Activated CD4-positive, alpha-beta T cell treated with anti-CD3 and anti-CD28 coated beads for 36 hours (primary cell): ENCODE measurements around the gene CASP3. TPM values are rescaled to one million over a fixed set of nuclear protein-coding genes. Genes with fewer than 3 reads are reported as not detected.
"Not testable (repeated sequence)": the region's sequence is repeated elsewhere in the genome, so short reads cannot be mapped to it uniquely, and the experiment has no call there.

Experiments
- ATAC-seq: fragments of 200-7000 bp; cut with Tn5 transposase; one replicate; pipeline ENCODE4 v1.10.0; 2021; ENCODE audit warnings: mild to moderate bottlenecking, moderate library complexity
- CTCF ChIA-PET: fragments of 350-600 bp; sonication (Branson Sonifier 250); formaldehyde crosslinking; loops from one replicate; lab custom pipeline; 2021; ENCODE audit warnings: antibody characterized with exemption; lab: Charles Lee
- POLR2A ChIA-PET: fragments of 350-600 bp; sonication (Branson Sonifier 250); formaldehyde crosslinking; loops from one replicate; lab custom pipeline; 2021; ENCODE audit warnings: antibody characterized with exemption, inconsistent platforms; lab: Charles Lee
- DNase-seq: peaks from one replicate; pipeline ENCODE4 v3.0.0-alpha.2; 2020
- H3K27ac Mint-ChIP-seq: one replicate; pipeline ENCODE4 v1.8.0; 2021; ENCODE audit warnings: mixed read lengths
- H3K27me3 Mint-ChIP-seq: one replicate; pipeline ENCODE4 v1.8.0; 2021; ENCODE audit warnings: mixed read lengths
- H3K36me3 Mint-ChIP-seq: one replicate; pipeline ENCODE4 v1.8.0; 2021; ENCODE audit warnings: low read depth, mixed read lengths
- H3K4me1 Mint-ChIP-seq: one replicate; pipeline ENCODE4 v1.8.0; 2021; ENCODE audit warnings: mixed read lengths
- H3K4me3 Mint-ChIP-seq: one replicate; pipeline ENCODE4 v1.8.0; 2021; ENCODE audit warnings: mild to moderate bottlenecking, moderate library complexity, mixed read lengths
- H3K9me3 Mint-ChIP-seq: one replicate; pipeline ENCODE4 v1.8.0; 2021; ENCODE audit warnings: low read depth, mixed read lengths
- intact Hi-C, 2 experiments: fragments of 100-400 bp; cut with DNase I in 1 of 2; cut with micrococcal nuclease in 1 of 2; formaldehyde crosslinking; loops; one replicate each; pipeline versions ENCODE4 v1.14.2 to v1.15.1; 2022 to 2024; cut with DNase I, micrococcal nuclease
- total RNA-seq, 2 experiments: library from RNA; stranded (reverse); gene quantifications; one replicate each; pipeline ENCODE4 v1.2.3, GENCODE V29; 2021

CASP3 gene
- total RNA-seq, 2 experiments from 2014 or later: 44.3 to 65.7 TPM

GRCh38 chr4:184662236-184662635 is 13.0 kb upstream of the CASP3 start:
- Mint-ChIP-seq H3K36me3 (peaks cover 20% of the 10 kb centered on the region), H3K4me1 (no peaks in the 10 kb centered on the region), H3K9me3 (no peaks in the 10 kb centered on the region), H3K27ac (no peak overlapping the region), H3K27me3 (no peaks in the 10 kb centered on the region), H3K4me3 (no peak overlapping the region)
- intact Hi-C loops: no loop called here
- DNase-seq: no peak
- no peak for ATAC-seq
- ChIA-PET CTCF (interaction anchor here (0.7 to 1.4 kb wide), 3 partner anchors 16 to 396 kb away, joined by 3 read pairs; no protein-coding TSS in a partner anchor), POLR2A (no interaction called here)

DNA sequence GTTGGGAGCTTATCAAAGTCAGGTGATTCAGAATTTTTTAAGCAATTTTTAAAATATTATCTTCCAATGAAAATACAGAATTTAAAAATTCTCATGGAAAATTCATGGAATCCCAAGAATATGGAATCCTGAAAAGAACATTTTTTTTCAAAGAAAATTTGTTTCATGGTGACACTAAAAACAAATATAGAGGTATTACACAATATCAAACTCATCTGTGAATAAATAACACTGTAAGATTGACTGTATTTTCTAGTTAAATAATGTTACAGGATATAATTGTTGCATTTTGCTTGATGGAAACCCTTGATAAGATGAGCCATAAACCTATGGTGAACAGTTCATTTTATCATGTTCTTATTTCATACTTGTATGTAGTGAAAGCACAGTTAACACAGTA is 11.7 kb upstream of the CASP3 start:
- Mint-ChIP-seq H3K27me3 (no peaks in the 10 kb centered on the region), H3K9me3 (no peaks in the 10 kb centered on the region), H3K36me3 (peaks cover 21% of the 10 kb centered on the region), H3K27ac (no peak overlapping the region), H3K4me3 (no peak overlapping the region), H3K4me1 (no peaks in the 10 kb centered on the region)
- ATAC-seq: no peak
- ChIA-PET CTCF (interaction anchor here (0.5 kb wide), 1 partner anchor 75 kb away, joined by 3 read pairs; no protein-coding TSS in a partner anchor), POLR2A (no interaction called here)
- no peak for DNase-seq
- intact Hi-C loops: no loop called here

GRCh38 chr4:184657820-184658219 is 8.6 kb upstream of the CASP3 start:
- H3K27me3 Mint-ChIP-seq, H3K4me3 Mint-ChIP-seq, ATAC-seq, DNase-seq, H3K9me3 Mint-ChIP-seq, intact Hi-C loops, POLR2A ChIA-PET, H3K27ac Mint-ChIP-seq, H3K4me1 Mint-ChIP-seq, CTCF ChIA-PET: not testable (repeated sequence)
- peaks cover 19% of the 10 kb centered on the region for H3K36me3 Mint-ChIP-seq

GRCh38 chr4:184657144-184657543 is 7.9 kb upstream of the CASP3 start:
- ChIA-PET POLR2A (no interaction called here), CTCF (interaction anchor here (0.6 kb wide), 1 partner anchor 439 kb away, joined by 3 read pairs; no protein-coding TSS in a partner anchor)
- H3K36me3 Mint-ChIP-seq: peaks cover 19% of the 10 kb centered on the region

GRCh38 chr4:184655889-184656869 is 6.9 kb upstream of the CASP3 start:
- Mint-ChIP-seq H3K27ac (no peak overlapping the region), H3K4me1 (peaks cover 6% of the 10 kb centered on the region), H3K9me3 (no peaks in the 10 kb centered on the region), H3K4me3 (no peak overlapping the region), H3K27me3 (no peaks in the 10 kb centered on the region), H3K36me3 (peaks cover 22% of the 10 kb centered on the region)
- DNase-seq (no peak), ATAC-seq (no peak)
- ChIA-PET CTCF (interaction anchor here (0.6 kb wide), 1 partner anchor 440 kb away, joined by 3 read pairs; no protein-coding TSS in a partner anchor), POLR2A (no interaction called here)
- intact Hi-C loops: no loop called here

More at GRCh38 chr4:184657144-184657543, 7.9 kb upstream of the CASP3 start:
- no peak overlapping the region for H3K27ac Mint-ChIP-seq
- no peaks in the 10 kb centered on the region for H3K27me3 Mint-ChIP-seq
- intact Hi-C loops: no loop called here
- no peaks in the 10 kb centered on the region for H3K9me3 Mint-ChIP-seq
- H3K4me3 Mint-ChIP-seq: no peak overlapping the region
- DNase-seq: no peak
- no peak for ATAC-seq
- peaks cover 1% of the 10 kb centered on the region for H3K4me1 Mint-ChIP-seq

DNA sequence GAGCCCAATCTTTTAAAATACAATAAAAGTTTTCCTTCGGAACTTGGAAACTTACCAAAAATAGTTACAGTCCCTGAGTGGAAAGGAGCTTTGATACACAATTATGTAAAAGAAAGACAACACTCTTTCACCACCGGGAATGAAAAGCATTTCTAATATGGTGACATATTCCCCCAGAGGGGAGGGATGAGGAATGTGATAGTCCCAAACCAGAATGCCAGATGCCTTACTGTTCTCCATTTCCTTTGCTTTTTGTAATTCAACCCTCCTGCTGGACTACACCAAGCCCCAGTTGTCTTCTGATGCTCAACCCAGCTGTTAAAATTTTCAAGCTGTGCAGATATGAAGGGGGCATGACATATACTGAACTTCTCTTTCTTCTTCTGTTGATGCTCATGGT is 4.4 kb upstream of the CASP3 start:
- H3K4me1 Mint-ChIP-seq: peaks cover 15% of the 10 kb centered on the region
- H3K4me3 Mint-ChIP-seq: no peak overlapping the region
- H3K27ac Mint-ChIP-seq: peak overlapping the region; percentile 1
- H3K27me3 Mint-ChIP-seq: no peaks in the 10 kb centered on the region
- POLR2A ChIA-PET: no interaction called here
- ATAC-seq: no peak
- no peak for DNase-seq
- peaks cover 18% of the 10 kb centered on the region for H3K36me3 Mint-ChIP-seq
- intact Hi-C loops: no loop called here
- H3K9me3 Mint-ChIP-seq: no peaks in the 10 kb centered on the region
- CTCF ChIA-PET: no interaction called here

GRCh38 chr4:184652681-184653080 is 3.4 kb upstream of the CASP3 start:
- CTCF ChIA-PET, H3K27me3 Mint-ChIP-seq, H3K4me3 Mint-ChIP-seq, DNase-seq, H3K27ac Mint-ChIP-seq, POLR2A ChIA-PET, intact Hi-C loops, ATAC-seq, H3K9me3 Mint-ChIP-seq: not testable (repeated sequence)
- Mint-ChIP-seq H3K4me1 (peaks cover 19% of the 10 kb centered on the region), H3K36me3 (peaks cover 26% of the 10 kb centered on the region)

DNA sequence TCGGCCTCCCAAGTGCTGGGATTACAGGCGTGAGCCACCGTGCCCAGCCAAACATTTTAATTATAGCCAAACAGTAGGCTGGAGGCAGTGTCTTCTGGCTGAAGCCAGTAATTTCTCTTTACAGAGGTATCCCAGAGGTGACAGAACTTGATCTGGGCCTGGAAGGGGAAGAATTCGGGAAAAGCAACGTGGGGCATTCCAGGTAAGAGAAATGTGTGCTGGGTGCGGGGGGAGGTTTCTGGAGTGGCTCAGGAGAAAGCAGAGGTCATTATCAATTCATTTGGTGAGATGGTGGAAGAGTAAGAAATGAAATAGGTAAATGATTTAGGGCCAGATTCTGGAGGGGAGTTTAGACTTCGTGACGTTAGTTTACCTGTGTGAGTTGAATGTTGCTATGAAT is 2.7 kb upstream of the CASP3 start:
- peaks cover 27% of the 10 kb centered on the region for H3K4me1 Mint-ChIP-seq

DNA sequence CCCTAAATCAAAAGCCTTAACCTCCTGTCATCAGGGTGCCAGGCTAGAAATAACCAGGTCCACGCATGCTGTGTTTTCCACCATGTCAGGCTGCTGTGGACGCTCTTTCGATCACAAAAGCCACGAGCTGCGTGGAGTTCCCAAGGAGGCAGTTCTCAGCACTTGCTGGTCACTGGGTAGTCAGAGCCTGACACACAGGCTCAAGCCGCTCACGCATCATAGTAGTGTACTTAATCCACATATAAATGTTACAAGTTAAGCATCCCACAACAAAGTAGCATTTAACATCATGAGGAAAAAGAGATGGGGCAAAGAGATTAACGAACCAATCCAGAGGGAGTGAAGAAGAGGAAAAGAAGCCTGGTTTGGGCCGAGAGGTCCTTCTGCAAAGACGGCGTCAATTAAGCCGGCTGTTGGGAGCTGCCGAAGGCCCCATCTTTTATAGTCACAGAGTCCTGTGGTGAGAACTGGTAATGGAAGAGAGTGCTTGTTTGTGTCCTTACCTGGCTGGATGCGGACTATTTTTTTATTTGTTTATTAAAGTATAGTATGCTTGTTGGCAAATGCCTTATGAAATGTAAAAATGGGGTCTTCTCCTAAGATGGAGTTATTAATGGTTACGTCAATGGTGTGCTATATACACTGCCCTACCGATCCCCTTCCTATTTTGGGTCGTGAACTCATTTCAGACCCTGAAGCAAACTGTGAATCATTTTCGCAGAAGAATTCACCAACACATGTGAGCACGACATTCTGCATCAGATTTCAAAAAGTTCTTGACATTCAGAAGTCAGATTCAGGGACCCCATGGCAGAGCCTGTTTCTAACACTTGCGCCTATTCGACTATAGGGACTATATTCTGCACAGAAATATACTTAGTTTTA is 966 bp upstream of the CASP3 start:
- DNase-seq: peak; percentile 24
- H3K9me3 Mint-ChIP-seq: no peaks in the 10 kb centered on the region
- peak overlapping the region; percentile 94 for H3K4me3 Mint-ChIP-seq
- ChIA-PET CTCF (interaction anchor here (0.7 to 2.7 kb wide), 2 partner anchors 136 to 386 kb away, joined by 3 to 11 read pairs; no protein-coding TSS in a partner anchor), POLR2A (interaction anchor here (1.0 to 1.9 kb wide), 3 partner anchors 83 to 369 kb away, joined by 3 to 15 read pairs (median 6); partner anchors contain the start of gene CENPU)
- H3K27ac Mint-ChIP-seq: peak overlapping the region; percentile 92
- H3K4me1 Mint-ChIP-seq: peaks cover 43% of the 10 kb centered on the region
- no peaks in the 10 kb centered on the region for H3K27me3 Mint-ChIP-seq
- peaks cover 40% of the 10 kb centered on the region for H3K36me3 Mint-ChIP-seq
- ATAC-seq: peak; percentile 3
- intact Hi-C loops: loop anchor here (1.0 to 5.0 kb wide), 20 partner anchors 77 to 1206 kb away; partner anchors contain the start of genes CENPU (in 2 of the 2), IRF2 (in 2 of the 2), ACSL1 (in 1 of the 2) and ANKRD37 (in 1 of the 2)

More for the DNA sequence above, 2.7 kb upstream of the CASP3 start:
- intact Hi-C loops: no loop called here
- ChIA-PET CTCF (no interaction called here), POLR2A (no interaction called here)
- Mint-ChIP-seq H3K4me3 (no peak overlapping the region), H3K36me3 (peaks cover 29% of the 10 kb centered on the region), H3K27me3 (no peaks in the 10 kb centered on the region), H3K27ac (no peak overlapping the region), H3K9me3 (no peaks in the 10 kb centered on the region)
- ATAC-seq: no peak
- no peak for DNase-seq

GRCh38 chr4:184648313-184649025 is 778 bp downstream of the CASP3 start:
- CTCF ChIA-PET: interaction anchor here (0.7 to 2.7 kb wide), 2 partner anchors 382 to 384 kb away, joined by 3 to 11 read pairs; no protein-coding TSS in a partner anchor
- DNase-seq (peak; percentile 63), ATAC-seq (peak; percentile 9)
- peaks cover 58% of the 10 kb centered on the region for H3K4me1 Mint-ChIP-seq
- POLR2A ChIA-PET: interaction anchor here (0.6 to 1.9 kb wide), 4 partner anchors 85 to 381 kb away, joined by 3 to 15 read pairs (median 6); partner anchors contain the start of genes CENPU and IRF2
- peaks cover 50% of the 10 kb centered on the region for H3K36me3 Mint-ChIP-seq
- no peaks in the 10 kb centered on the region for H3K9me3 Mint-ChIP-seq
- H3K27me3 Mint-ChIP-seq: no peaks in the 10 kb centered on the region
- H3K4me3 Mint-ChIP-seq: peak overlapping the region; percentile 94
- H3K27ac Mint-ChIP-seq: peak overlapping the region; percentile 95
- intact Hi-C loops: loop anchor here (1.0 to 5.0 kb wide), 20 partner anchors 75 to 1204 kb away; partner anchors contain the start of genes CENPU (in 2 of the 2), IRF2 (in 2 of the 2), ACSL1 (in 1 of the 2) and ANKRD37 (in 1 of the 2)
